Measurements from ENCODE around the gene DNAJB12.
"Not testable (repeated sequence)": the region's sequence is repeated elsewhere in the genome, so short reads cannot be mapped to it uniquely, and the experiment has no call there.

Gene DNAJB12

DNA sequence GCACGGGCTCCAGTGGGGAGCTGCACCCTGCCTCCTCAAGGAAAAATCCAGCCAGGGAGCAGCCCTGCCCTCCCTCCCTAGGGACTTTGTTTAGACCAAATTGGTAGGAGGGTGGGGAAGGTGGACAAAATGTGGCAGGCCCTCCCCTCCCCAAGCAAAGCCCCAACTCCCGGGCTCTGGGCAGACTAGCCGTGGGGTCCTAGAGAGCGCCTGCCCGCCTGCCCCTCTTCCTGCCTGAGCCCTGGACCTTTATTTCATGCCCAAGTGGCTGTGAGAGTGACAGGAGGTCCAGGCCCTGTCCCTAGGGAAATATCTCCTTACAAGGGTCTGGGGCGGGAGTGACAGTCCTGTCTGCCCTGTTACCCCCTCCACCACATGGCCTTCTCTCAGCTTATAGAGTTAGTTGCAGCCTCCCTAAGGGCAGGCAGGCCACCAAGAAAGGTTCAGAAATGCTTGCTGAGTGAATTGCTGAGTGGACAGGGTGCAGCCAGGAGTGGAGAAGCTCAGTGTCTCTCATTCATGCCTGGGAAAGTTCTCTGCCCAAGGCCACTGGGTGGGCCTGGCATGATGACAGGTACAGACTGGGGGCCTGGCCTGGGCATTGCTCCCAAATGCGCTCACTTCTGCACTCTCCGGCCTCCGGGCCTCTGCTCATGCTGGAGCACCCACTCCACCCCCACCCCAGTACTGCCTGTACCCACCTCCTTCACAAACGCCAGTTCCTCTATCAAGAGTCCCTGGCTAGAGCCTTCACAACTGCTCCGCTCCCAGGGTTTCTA, 25.2 kb downstream of the DNAJB12 start:
- Mint-ChIP-seq H3K4me3 (peak overlapping the region; percentile 90), H3K27ac (peak overlapping the region; percentile 96), H3K9me3 (no peaks in the 10 kb centered on the region), H3K4me1 (ENCODE audit: low read depth) (peaks cover 81% of the 10 kb centered on the region), H3K27me3 (no peaks in the 10 kb centered on the region), H3K36me3 (ENCODE audit: low read depth) (peaks cover 34% of the 10 kb centered on the region)
- DNase-seq: no peak

DNA sequence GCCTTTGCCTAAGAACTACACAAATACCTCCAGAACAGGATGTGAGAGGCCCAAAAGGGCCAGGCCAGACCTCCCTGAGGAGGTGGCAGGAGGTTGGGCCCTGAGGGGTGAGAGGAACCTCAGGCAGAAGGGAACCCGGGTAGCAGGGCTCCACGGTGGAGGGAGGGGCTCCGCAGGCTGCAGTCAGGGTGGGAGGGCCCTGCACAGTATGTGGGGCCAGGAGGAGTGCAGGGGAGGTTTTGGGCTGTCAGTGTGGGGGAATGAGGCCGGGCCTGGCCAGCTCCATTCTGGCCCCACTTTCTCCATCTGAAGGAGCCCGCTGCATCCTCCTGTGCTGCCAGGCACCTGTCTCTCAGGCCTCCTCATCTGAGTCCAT, 25.9 kb downstream of the DNAJB12 start:
- peak overlapping the region; percentile 96 for H3K27ac Mint-ChIP-seq
- H3K36me3 Mint-ChIP-seq (ENCODE audit: low read depth): peaks cover 29% of the 10 kb centered on the region
- H3K4me1 Mint-ChIP-seq (ENCODE audit: low read depth): peaks cover 80% of the 10 kb centered on the region
- DNase-seq: peak; percentile 62
- peak overlapping the region; percentile 90 for H3K4me3 Mint-ChIP-seq
- no peaks in the 10 kb centered on the region for H3K9me3 Mint-ChIP-seq
- no peaks in the 10 kb centered on the region for H3K27me3 Mint-ChIP-seq

DNA sequence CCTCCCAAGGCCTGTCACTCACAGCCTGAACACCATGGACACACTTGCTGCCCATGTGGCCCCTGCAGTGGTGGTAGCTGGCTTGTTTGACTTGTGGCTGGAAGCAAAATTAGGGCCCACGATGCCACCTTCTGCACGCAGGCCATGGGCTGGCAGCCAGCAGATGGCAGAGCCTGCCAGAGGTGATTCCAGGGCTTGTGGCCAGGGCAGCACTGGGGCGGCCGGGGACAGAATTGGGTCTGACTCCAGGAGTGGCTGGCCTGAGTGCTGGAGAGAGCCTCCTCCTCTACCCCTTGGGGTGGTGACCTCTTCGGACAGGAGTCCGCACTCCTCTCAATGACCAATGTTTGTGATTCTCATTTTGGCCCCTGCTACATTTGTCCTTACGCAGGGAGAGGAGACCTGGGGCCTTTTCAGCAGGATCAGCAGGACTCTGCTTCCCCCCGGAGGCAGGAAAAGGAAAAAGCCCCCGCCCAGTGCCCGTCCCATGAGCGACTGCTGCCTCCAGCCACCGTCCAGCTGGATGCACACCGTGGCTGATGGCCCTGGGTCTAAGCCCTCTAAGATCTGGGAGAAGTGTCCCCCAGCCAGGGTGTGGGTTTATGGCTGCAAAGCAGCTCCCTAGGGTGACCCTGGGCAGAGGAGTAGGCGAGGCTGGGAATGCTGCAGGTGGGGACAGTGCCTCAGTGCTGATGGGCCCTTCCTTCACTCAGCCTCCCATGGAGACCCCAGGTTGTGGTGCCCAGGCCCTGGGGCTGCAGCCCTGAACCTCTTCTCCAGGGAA, 26.5 kb downstream of the DNAJB12 start:
- Mint-ChIP-seq H3K9me3 (no peaks in the 10 kb centered on the region), H3K27me3 (no peaks in the 10 kb centered on the region), H3K4me3 (peak overlapping the region; percentile 90), H3K4me1 (ENCODE audit: low read depth) (peaks cover 80% of the 10 kb centered on the region), H3K27ac (peak overlapping the region; percentile 96), H3K36me3 (ENCODE audit: low read depth) (peaks cover 23% of the 10 kb centered on the region)
- DNase-seq: peak; percentile 61

DNA sequence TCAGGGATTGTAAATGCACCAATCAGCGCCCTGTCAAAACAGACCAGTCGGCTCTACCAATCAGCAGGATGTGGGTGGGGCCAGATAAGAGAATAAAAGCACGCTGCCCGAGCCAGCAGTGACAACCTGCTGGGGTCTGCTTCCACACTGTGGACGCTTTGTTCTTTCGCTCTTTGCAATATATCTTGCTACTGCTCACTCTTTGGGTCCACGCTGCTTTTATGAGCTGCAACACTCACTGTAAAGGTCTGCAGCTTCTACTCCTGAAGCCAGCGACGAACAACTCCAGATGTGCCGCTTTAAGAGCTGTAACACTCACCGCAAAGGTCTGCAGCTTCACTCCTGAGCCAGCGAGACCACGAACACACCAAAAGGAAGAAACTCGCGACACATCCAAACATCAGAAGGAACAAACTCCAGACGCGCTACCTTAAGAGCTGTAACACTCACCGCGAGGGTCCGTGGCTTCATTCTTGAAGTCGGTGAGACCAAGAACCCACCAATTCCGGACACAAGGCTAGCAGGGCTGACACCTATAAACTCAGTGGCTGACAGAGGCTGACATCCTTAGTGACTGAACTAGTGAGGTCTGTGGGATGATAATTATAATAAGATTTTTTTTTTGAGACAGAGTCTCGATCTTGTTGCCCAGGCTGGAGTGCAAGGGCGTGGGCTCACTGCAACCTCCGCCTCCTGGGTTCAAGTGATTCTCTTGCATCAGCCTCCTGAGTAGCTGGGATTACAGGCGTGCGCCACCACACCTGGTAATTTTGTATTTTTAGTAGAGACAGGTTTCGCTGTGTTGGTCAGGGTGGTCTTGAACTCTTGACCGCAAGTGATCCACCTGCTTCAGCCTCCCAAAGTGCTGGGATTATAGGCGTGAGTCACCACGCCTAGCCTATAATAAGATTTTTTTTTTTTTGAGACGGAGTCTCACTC, 27.8 kb downstream of the DNAJB12 start:
- H3K4me3 Mint-ChIP-seq: peak overlapping the region; percentile 90
- peak; percentile 86 for DNase-seq
- peak overlapping the region; percentile 96 for H3K27ac Mint-ChIP-seq
- H3K27me3 Mint-ChIP-seq, H3K9me3 Mint-ChIP-seq: not testable (repeated sequence)
- peaks cover 80% of the 10 kb centered on the region for H3K4me1 Mint-ChIP-seq (ENCODE audit: low read depth)
- peaks cover 17% of the 10 kb centered on the region for H3K36me3 Mint-ChIP-seq (ENCODE audit: low read depth)

DNA sequence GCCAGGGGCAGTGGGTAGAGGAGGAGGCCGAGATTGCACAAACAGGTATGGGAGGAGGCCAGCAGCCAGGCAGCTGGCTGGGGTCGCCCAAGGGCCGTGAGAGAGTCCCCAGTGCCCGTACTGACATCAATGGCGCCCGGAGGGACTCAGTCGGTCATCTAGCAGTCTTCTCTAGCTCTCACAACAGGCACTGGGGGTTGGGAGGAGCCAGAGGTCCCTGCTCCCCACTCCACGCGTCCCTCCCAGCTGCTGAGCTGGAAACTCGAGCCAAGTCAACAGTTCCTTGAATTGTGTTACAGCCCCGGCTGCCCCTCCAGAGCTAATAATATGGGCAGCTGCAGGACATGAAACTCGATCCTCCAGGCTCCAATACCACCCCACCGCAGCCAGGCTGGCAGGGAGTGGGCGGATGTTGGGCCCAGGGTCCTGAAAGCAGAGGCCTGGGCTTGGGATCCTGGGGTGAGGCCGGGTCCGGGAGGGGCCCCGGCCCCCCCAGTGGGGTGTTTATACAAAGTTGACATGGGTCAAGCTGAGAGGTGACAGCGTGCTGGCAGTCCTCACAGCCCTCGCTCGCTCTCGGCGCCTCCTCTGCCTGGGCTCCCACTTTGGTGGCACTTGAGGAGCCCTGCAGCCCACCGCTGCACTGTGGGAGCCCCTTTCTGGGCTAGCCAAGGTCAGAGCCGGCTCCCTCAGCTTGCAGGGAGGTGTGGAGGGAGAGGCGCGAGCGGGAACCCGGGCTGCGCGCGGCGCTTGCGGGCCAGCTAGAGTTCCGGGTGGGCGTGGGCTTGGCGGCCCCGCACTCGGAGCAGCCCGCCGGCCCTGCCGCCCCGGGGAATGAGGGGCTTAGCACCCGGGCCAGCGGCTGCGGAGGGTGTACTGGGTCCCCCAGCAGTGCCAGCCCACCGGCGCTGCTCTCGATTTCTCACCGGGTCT, 29.2 kb downstream of the DNAJB12 start:
- H3K4me3 Mint-ChIP-seq, DNase-seq, H3K9me3 Mint-ChIP-seq, H3K27me3 Mint-ChIP-seq: not testable (repeated sequence)
- Mint-ChIP-seq H3K4me1 (ENCODE audit: low read depth) (peaks cover 80% of the 10 kb centered on the region), H3K36me3 (ENCODE audit: low read depth) (peaks cover 17% of the 10 kb centered on the region), H3K27ac (peak overlapping the region; percentile 57)

DNA sequence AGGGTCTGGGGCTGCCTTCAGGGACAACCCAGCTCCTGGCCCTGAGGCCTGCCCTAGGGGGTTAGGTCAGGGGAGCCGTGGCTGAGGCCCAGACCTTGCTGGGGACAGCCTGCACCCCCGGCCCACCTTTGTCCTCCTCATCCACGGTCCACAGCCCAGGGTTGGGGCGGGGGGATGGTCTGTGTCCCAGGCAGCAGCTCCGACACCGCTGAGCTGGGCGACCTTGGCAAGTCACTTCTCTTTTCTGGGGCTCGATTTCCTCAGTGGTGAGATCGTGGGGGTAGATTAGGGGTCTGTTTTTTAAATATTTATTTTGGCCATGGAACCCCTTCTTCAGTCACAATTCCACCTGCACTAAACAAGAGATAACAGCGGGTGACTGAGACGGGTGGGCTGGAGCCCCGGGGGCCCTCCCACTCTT, 30.9 kb downstream of the DNAJB12 start:
- Mint-ChIP-seq H3K4me1 (ENCODE audit: low read depth) (peaks cover 74% of the 10 kb centered on the region), H3K9me3 (no peaks in the 10 kb centered on the region), H3K27me3 (no peaks in the 10 kb centered on the region), H3K4me3 (no peak overlapping the region), H3K36me3 (ENCODE audit: low read depth) (peaks cover 15% of the 10 kb centered on the region), H3K27ac (peak overlapping the region; percentile 100)
- no peak for DNase-seq

DNA sequence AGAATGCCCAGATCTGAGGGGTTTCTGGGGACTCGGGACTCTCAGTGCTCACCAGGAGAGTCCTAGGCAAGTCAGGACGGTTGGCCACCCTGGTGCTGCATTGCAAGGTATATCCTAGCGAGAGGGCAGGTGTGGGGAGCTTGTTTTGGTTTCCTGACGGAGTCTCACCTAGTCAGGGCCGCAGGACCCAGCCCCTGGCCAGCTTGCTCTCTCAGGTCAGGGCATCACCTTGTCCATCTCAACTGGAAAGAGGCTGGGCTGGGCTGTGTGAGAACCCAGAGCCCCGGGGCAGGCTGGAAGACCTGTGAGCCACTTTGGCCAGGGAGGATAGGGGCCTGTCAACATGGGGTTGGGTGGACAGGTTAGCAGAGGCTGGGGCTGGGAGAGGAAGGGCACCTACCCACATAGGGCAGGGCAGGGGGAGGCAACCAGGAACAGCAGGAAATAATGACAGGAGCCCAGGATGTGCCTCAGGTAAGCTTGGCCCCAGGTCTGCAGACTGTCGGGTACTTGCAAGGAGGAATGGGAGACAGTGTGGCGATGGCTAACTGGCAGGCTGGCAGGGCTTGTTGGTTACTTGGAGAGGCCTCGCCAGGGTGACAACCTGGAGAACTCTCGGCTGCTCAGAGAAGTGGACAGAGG, 31.5 kb downstream of the DNAJB12 start:
- H3K9me3 Mint-ChIP-seq: no peaks in the 10 kb centered on the region
- H3K27me3 Mint-ChIP-seq: no peaks in the 10 kb centered on the region
- no peak for DNase-seq
- H3K4me1 Mint-ChIP-seq (ENCODE audit: low read depth): peaks cover 74% of the 10 kb centered on the region
- peaks cover 12% of the 10 kb centered on the region for H3K36me3 Mint-ChIP-seq (ENCODE audit: low read depth)
- H3K4me3 Mint-ChIP-seq: peak overlapping the region; percentile 46
- peak overlapping the region; percentile 100 for H3K27ac Mint-ChIP-seq

DNA sequence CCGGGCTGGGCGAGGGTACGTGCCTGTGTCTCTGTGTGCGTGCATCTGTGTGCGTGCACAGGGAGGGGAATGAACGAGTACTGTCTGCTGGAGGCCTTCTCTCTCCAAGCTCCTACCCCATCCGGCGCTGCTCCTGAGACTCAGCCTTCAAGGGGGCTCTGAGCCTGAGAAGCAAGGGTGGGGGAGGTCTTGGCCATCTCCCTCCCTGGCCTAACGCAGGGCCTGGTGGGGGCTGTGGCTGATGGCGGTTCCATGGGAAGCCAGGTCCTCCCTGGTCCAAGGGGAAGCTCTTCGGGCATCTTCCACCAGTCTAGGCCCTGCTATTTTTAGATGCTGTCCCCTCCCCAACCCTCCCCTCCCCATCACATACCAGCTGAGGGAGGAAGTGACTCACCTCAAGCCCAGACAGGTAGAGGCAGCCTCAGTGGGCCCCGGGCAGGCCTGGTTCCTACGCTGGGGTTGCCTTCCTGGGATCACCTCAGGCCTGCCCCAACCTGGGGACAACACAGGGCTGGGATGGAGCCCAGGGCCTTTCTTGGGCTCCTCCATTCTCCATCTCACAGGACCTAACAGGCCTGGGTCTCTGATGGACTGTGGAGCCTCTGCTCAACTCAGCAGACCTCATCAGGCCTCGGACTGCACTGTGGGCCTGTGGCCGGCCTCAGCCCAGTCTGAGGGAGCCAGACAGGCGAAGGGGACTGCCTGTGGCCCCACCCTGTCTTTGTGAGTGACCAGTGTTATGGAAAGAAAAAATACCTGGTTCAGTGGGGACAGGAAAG, 32.2 kb downstream of the DNAJB12 start:
- Mint-ChIP-seq H3K4me1 (ENCODE audit: low read depth) (peaks cover 72% of the 10 kb centered on the region), H3K27me3 (no peaks in the 10 kb centered on the region), H3K36me3 (ENCODE audit: low read depth) (peaks cover 5% of the 10 kb centered on the region), H3K4me3 (peak overlapping the region; percentile 46), H3K27ac (peak overlapping the region; percentile 100), H3K9me3 (no peaks in the 10 kb centered on the region)
- peak; percentile 71 for DNase-seq

DNA sequence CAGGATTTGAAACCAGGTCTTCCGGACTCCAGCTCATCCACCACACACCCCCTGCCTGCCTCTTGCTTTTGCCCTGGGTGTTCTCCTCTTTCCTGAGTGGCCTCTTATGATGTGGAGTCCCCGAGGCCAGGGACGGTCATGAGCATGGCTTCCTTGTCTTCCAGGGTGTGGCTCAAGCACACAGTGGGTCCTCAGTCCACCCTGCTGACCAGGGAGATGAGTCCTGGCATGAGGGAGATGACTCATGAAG, 32.8 kb downstream of the DNAJB12 start:
- peak; percentile 49 for DNase-seq
- Mint-ChIP-seq H3K27me3 (no peaks in the 10 kb centered on the region), H3K4me3 (peak overlapping the region; percentile 46), H3K4me1 (ENCODE audit: low read depth) (peaks cover 76% of the 10 kb centered on the region), H3K27ac (peak overlapping the region; percentile 100), H3K9me3 (no peaks in the 10 kb centered on the region), H3K36me3 (ENCODE audit: low read depth) (peaks cover 5% of the 10 kb centered on the region)

DNA sequence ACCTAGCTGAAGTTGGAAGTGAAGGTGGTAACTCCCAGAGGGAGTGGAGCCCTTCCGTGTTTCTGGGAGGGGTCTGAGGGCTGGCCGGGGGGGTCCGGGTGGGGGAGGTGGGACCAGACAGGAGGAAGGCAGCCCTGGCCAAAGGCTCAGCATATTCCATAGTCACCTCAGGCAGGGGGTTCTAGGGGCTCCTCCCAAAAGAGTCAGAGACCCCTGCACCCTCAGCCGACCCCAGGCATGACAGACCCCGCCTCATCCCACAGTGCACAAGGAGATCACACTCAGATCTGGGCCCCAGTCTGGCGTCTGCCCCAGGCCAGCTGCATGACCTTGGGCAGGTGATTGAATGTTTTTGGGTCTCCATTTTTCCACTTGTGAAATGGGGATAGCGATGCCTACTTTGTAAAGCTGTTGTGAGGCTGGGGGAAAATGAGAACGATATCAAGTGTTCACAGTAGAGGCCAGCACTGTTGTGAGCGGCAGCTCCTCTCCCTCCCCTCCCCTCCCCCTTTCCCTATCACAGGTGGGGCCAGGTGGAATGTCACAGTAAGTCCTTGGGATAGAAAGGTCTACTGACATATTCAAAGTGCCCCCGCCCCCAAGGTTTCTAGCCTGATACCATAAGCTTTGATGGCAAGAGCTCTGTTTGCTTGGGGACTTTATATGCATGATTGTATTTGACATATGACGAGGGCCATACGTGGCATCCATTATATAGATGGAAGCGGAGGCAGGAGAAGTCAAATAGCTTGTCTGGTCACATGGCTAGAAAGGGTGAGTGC, 33.3 kb downstream of the DNAJB12 start:
- no peaks in the 10 kb centered on the region for H3K27me3 Mint-ChIP-seq
- H3K9me3 Mint-ChIP-seq: no peaks in the 10 kb centered on the region
- H3K4me1 Mint-ChIP-seq (ENCODE audit: low read depth): peaks cover 76% of the 10 kb centered on the region
- DNase-seq: no peak
- peak overlapping the region; percentile 100 for H3K27ac Mint-ChIP-seq
- H3K4me3 Mint-ChIP-seq: peak overlapping the region; percentile 85
- H3K36me3 Mint-ChIP-seq (ENCODE audit: low read depth): no peaks in the 10 kb centered on the region

DNA sequence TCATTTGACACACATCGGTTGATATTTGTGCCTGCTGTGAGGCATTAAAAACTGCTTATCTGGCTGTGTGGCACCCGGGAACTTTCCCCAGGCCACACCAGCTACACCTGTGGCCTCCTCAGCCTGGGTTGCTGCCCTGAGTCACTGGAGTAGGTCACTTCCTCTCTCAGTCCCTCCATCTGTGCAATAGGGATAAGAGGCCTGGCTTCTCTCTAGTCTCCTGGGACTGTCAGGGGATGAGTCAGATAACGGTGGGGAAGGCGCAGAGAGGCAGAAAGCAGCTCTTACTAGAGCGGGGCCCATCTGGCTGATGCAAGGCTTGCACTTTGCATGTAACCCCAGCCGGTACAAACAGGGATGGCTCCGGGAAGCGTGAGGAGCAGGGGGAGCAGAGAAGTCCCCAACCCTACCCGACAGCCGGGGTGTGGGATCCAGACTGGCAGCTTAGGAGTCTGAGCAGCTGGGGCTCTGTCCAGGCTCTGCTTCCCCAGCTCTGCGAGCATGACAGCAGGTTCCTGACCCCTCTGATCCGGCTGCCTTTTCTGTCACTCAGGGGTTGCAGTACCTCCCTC, 34.0 kb downstream of the DNAJB12 start:
- Mint-ChIP-seq H3K4me1 (ENCODE audit: low read depth) (peaks cover 79% of the 10 kb centered on the region), H3K4me3 (peak overlapping the region; percentile 85)

More for the DNA sequence above, 34.0 kb downstream of the DNAJB12 start:
- Mint-ChIP-seq H3K27ac (peak overlapping the region; percentile 100), H3K9me3 (no peaks in the 10 kb centered on the region), H3K36me3 (ENCODE audit: low read depth) (no peaks in the 10 kb centered on the region), H3K27me3 (no peaks in the 10 kb centered on the region)
- DNase-seq: peak; percentile 82

Measured in activated T-cell treated with anti-CD3 and anti-CD28 coated beads, Interleukin-2, amount 50 U/mL, for 24 hours (primary cell).